Effector memory CD4-positive, alpha-beta T cell (primary cell): ENCODE results near the gene UCK1.
A peak's percentile ranks its signal among the peaks of the same experiment; 100 is the strongest.
"Not testable (repeated sequence)": the region's sequence is repeated elsewhere in the genome, so short reads cannot be mapped to it uniquely, and the experiment has no call there.

Source experiments
- DNase-seq, 3 donors: peaks; one replicate each; pipeline ENCODE4 v3.0.0-alpha.2; 2020
- H3K27ac ChIP-seq: 2 replicates; pipeline ENCODE4 v1.7.0; 2013; ENCODE audit warnings: mild to moderate bottlenecking, low read length, moderate library complexity; ENCODE audit not compliant: insufficient read depth, poor library complexity, severe bottlenecking
- H3K27me3 ChIP-seq: replicated peaks from 2 replicates; pipeline ENCODE4 v1.7.0; 2013; ENCODE audit warnings: mild to moderate bottlenecking, low read length; ENCODE audit not compliant: insufficient read depth, control insufficient read depth, poor library complexity, severe bottlenecking
- H3K36me3 ChIP-seq: 2 replicates; pipeline ENCODE4 v1.7.0; 2013; ENCODE audit warnings: mild to moderate bottlenecking, low read length, moderate library complexity; ENCODE audit not compliant: control insufficient read depth, insufficient read depth
- H3K4me1 ChIP-seq: 2 replicates; pipeline ENCODE4 v1.7.0; 2013; ENCODE audit warnings: low read length, mild to moderate bottlenecking; ENCODE audit not compliant: control insufficient read depth, insufficient read depth, poor library complexity, severe bottlenecking
- H3K4me3 ChIP-seq: 2 replicates; pipeline ENCODE4 v1.7.0; 2013; ENCODE audit warnings: low read length, low read depth, mild to moderate bottlenecking; ENCODE audit not compliant: insufficient read depth, poor library complexity, severe bottlenecking
- H3K9me3 ChIP-seq: 2 replicates; pipeline ENCODE4 v1.7.0; 2013; ENCODE audit warnings: mild to moderate bottlenecking, low read length, moderate library complexity; ENCODE audit not compliant: control insufficient read depth

The UCK1 gene

GRCh38 chr9:131552030-131552429, 21.0 kb upstream of the UCK1 start:
- H3K27ac ChIP-seq = no peak overlapping the region
- H3K36me3 ChIP-seq = no peaks in the 10 kb centered on the region
- no peak for DNase-seq
- no peak overlapping the region for H3K4me3 ChIP-seq
- H3K27me3 ChIP-seq = peaks cover 17% of the 10 kb centered on the region
- peaks cover 4% of the 10 kb centered on the region for H3K4me1 ChIP-seq
- no peaks in the 10 kb centered on the region for H3K9me3 ChIP-seq

- H3K4me1 ChIP-seq = peaks cover 15% of the 10 kb centered on the region
- not testable (repeated sequence) for H3K36me3 ChIP-seq, DNase-seq, H3K4me3 ChIP-seq, H3K9me3 ChIP-seq, H3K27ac ChIP-seq
- H3K27me3 ChIP-seq = peaks cover 31% of the 10 kb centered on the region
These were observed 19.4 kb upstream of the UCK1 start for GRCh38 chr9:131550465-131550864.

- H3K27ac ChIP-seq, H3K36me3 ChIP-seq, H3K9me3 ChIP-seq, DNase-seq, H3K4me3 ChIP-seq: not testable (repeated sequence)
- peaks cover 25% of the 10 kb centered on the region for H3K27me3 ChIP-seq
- H3K4me1 ChIP-seq = peaks cover 11% of the 10 kb centered on the region
These were observed 18.1 kb upstream of the UCK1 start for GRCh38 chr9:131549186-131549585.

GRCh38 chr9:131546336-131547084, 15.4 kb upstream of the UCK1 start:
- H3K4me1 ChIP-seq = peaks cover 11% of the 10 kb centered on the region
- peak overlapping the region; percentile 50 for H3K4me3 ChIP-seq
- no peak overlapping the region for H3K27ac ChIP-seq
- no peak for DNase-seq
- H3K9me3 ChIP-seq = peaks cover 5% of the 10 kb centered on the region
- no peaks in the 10 kb centered on the region for H3K36me3 ChIP-seq
- H3K27me3 ChIP-seq = peaks cover 17% of the 10 kb centered on the region

- no peak for DNase-seq
- Histone ChIP-seq H3K36me3 (no peaks in the 10 kb centered on the region), H3K4me3 (peak overlapping the region; percentile 50), H3K27me3 (peaks cover 17% of the 10 kb centered on the region), H3K27ac (no peak overlapping the region), H3K4me1 (peaks cover 11% of the 10 kb centered on the region), H3K9me3 (peaks cover 5% of the 10 kb centered on the region)
These were observed 14.8 kb upstream of the UCK1 start for GRCh38 chr9:131545786-131546335.

- peaks cover 11% of the 10 kb centered on the region for H3K4me1 ChIP-seq
- H3K27me3 ChIP-seq = peaks cover 17% of the 10 kb centered on the region
- peaks cover 5% of the 10 kb centered on the region for H3K9me3 ChIP-seq
- H3K36me3 ChIP-seq = no peaks in the 10 kb centered on the region
- H3K27ac ChIP-seq = no peak within 1 kb of the TSS
- DNase-seq = no peak
- peak within 1 kb of the TSS; percentile 50 for H3K4me3 ChIP-seq
These were observed 14.1 kb upstream of the UCK1 start, which contains the start of gene PRRT1B for GRCh38 chr9:131545003-131545785. Gene PRRT1B (plus strand): TSS chr9:131545523. CDS start chr9:131545616, 93 bp downstream.

- Histone ChIP-seq H3K27ac (no peak overlapping the region), H3K36me3 (no peaks in the 10 kb centered on the region), H3K4me3 (no peak overlapping the region), H3K27me3 (peaks cover 17% of the 10 kb centered on the region), H3K4me1 (peaks cover 25% of the 10 kb centered on the region), H3K9me3 (peaks cover 5% of the 10 kb centered on the region)
- no peak for DNase-seq
These were observed 12.1 kb upstream of the UCK1 start for GRCh38 chr9:131543141-131543540.

- no peaks in the 10 kb centered on the region for H3K36me3 ChIP-seq
- no peak for DNase-seq
- no peaks in the 10 kb centered on the region for H3K27me3 ChIP-seq
- H3K4me1 ChIP-seq = peaks cover 26% of the 10 kb centered on the region
- no peak overlapping the region for H3K27ac ChIP-seq
- no peak overlapping the region for H3K4me3 ChIP-seq
- peaks cover 5% of the 10 kb centered on the region for H3K9me3 ChIP-seq
These were observed 8.3 kb upstream of the UCK1 start for GRCh38 chr9:131539223-131539923.

GRCh38 chr9:131537946-131538345, 6.9 kb upstream of the UCK1 start:
- no peak overlapping the region for H3K4me3 ChIP-seq
- no peak overlapping the region for H3K27ac ChIP-seq
- H3K36me3 ChIP-seq = no peaks in the 10 kb centered on the region
- H3K27me3 ChIP-seq = no peaks in the 10 kb centered on the region
- no peaks in the 10 kb centered on the region for H3K9me3 ChIP-seq
- no peak for DNase-seq
- H3K4me1 ChIP-seq = peaks cover 29% of the 10 kb centered on the region
